GM21526 (cell line): ENCODE results near the gene MLKL.
"Not testable (repeated sequence)": the region's sequence is repeated elsewhere in the genome, so short reads cannot be mapped to it uniquely, and the experiment has no call there.

Experiments
- ATAC-seq: cut with Tn5 transposase; IDR thresholded peaks from one replicate; pipeline ENCODE4 v1.9.1; 2021; ENCODE audit warnings: moderate library complexity; ENCODE audit not compliant: unreplicated experiment, low FRiP score

The MLKL gene

DNA sequence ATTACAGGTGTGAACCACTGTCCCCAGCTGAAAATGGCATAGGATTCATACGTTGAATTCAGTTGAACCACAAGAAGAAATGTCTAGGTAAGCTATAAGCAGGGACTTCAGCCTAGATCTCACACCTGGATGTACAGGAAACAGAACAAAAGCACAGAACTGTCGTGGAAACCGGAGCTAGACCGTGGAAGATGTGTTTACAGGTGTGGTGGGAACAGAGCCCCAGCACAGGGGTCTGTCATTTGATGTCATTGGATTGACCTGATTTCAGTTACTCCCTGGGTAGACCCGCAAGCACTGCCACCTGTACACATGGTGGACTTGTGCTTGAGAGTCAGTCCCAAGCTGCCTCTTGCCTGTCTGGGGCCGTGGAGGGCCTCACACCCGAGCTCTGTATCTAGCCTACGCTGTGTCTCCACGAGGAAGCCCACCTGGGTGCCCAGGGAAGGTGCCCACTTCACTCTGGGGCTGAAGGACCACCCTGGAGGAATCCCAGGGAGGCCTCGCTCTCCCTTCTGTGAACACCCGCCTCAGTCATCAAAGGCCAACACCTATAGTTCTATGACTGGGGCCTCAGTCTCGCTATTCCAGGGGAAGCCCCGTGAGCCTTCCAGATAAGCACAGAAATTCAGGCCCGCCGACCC, 32.2 kb upstream of the MLKL start:
- no peak for ATAC-seq

- ATAC-seq: no peak
Measured at GRCh38 chr16:74731853-74732477, 31.3 kb upstream of the MLKL start.

DNA sequence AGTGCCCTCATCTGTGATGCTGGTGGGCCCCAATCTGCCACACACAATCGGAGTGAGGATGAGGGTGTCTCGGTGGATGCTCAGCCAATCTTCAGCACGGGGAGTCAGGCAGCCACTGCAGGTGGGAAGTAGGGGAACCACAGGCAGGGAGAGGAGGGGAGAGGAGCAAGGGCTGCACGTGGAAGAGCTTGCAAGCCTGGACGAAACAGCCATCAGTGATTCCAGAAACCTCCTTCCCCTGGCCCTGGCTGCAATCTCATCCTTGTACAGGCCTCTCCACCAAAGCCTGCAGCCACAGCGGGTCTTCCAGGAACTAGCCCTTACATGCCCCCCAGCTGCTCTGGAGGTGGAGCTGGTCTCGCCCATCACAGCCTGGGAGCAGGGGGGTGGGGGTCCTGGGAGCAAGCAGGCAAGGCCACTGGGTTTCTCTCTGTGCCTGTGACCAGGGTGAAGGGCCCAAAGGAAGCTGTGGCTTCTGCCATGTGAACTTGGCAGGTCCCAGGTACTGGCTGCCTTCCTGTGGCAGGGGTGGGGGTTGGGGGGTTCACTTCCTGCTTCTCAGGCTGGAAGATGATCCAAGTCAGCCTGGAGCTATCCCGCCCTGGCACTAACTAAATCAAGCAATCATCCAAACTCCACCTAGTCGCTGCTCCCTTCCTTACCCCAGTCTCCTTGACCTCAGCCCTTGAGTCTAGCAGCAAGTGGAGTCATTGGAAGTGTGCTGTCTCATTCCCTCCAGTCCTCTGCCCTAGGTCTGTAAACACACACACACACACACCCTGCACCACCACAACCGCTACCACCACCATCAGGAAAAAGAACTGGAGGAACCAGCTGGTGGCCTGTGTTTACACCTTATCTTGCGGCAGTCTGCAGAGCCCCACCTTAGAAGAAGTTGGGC, 29.4 kb upstream of the MLKL start:
- ATAC-seq: no peak

- ATAC-seq: no peak
Measured at GRCh38 chr16:74727903-74728302, 27.2 kb upstream of the MLKL start.

DNA sequence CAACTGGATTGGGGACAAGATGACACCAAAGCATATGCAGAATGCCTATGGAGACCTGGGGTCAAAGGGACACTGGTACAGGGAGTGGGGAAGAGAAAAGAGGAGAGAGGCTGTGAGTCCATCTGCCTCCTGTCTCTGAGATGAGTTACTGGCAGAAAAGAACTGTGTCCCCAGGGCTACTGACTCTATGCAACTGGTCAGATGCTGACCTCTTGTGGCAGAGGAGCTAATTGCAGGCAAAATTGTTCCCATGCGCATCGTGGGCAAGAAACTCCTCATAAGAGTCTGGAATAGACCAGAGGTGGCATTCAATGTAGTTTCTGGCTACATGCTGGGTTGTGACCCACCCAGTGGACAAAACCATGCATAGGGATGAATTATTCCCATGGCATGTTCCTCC, 26.1 kb upstream of the MLKL start:
- no peak for ATAC-seq

DNA sequence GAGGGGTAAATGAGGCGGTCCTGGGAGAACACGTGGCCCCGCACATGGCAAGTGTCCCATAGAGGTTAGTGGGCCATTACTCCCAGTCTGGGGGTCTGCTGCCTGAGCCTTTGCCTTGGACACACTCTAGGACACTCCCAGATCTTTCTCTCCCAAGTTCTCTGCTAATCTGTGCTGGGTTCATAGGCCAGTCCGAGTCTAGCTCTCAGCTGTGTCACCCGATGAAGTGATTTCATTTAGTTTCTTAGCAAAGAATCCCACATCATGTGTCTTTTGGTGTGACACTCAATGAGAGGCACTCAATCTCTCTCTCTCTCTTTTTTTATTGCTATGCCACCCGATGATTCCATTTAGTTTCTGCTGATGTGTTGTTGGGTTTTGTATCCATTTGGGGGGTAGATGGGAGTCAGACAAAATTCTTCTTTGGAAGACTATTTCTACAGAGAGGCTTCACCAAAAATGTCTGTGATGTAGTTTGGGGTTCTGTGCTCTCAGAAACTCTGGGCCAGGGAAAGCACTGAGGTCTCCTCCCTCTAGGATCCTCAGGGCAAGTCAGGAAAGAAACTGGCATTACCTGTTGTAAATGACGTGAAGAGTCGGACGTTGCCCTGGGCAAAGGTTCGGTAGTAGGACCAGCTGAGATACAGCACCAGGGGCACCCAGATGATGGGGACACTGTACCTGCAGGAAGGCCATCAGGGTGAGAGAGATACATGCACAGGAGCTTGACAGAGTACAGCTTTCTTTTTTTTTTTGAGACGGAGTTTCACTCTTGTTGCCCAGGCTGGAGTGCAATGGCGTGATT, 25.2 kb upstream of the MLKL start:
- ATAC-seq: no peak

DNA sequence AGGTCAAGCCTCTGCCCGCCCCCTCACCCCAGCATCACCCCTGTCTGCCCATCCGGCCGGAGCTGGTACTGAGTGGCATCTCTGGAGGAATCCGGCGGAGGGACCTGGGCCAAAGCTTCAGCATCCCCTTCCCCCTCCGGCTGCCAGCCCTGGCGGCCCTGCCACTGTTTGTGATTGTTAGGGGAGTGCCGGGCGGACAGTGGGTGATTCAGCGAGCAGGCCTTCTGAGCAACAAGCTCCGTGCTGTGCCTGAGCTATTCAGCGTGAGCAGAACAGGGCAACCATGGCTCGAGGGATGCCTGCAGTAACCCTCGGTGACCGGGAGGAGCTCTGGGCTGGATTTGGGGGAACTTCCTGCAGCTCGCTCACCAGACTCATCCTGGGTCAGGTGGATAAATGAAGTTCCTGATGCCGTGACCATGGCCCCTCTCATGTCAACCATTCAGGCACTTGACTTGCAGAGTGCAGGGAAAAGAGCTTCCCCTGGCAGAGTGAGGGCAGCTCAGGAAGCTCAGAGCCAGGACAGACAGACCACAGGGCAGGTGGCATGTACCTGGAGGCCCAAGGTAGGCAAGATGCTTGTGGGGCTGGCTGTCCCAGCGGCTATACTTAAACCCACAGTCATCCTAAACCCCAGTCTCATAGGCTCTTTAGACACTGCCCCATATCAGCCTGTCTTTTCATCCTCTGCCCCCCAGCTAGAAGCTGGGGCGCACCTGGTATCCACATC, 24.3 kb upstream of the MLKL start:
- no peak for ATAC-seq

DNA sequence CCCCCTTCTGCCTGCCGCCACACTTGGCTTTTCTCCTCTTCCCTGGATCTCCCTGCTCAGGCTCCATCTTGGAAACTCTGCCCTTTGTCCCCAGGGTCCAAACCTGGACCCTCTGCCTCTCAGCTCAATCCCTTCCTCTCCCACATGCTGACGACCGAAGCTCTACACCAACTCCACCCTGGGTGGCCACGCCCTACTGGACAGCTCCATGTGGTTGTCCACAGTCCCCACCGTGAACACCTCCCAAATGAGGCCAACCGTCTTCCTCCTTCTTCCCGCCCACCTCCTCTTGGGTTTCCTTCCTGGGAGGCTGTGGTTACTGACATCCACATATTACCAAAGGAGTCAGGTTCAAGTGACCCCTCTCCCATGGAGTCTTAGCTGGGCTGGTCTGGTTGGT, 22.6 kb upstream of the MLKL start:
- ATAC-seq: no peak

GRCh38 chr16:74722156-74722555, 21.5 kb upstream of the MLKL start:
- not testable (repeated sequence) for ATAC-seq

- no peak for ATAC-seq
Measured at GRCh38 chr16:74721716-74722115, 21.1 kb upstream of the MLKL start.

DNA sequence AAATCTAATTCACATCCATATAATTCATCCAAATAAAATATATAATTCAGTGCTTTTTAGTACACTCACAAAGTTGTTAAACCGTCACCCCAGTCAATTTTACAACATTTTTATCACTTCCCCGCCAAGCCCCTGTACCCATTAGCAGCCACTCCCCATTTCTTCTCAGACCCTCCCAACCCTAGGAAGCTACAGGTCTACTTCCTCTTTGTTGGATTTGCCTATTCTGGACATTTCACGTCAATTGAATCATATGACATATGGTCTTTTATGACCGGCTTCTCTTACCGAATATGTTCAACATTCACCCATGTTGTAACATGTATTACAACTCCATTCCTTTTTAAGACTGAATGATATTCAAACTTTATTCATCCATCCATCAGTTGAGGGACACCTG, 19.9 kb upstream of the MLKL start:
- ATAC-seq: no peak

GRCh38 chr16:74718741-74719610, 18.3 kb upstream of the MLKL start:
- ATAC-seq: no peak

GRCh38 chr16:74718140-74718539, 17.5 kb upstream of the MLKL start:
- ATAC-seq: no peak

- no peak for ATAC-seq
Measured at GRCh38 chr16:74717367-74717766, 16.7 kb upstream of the MLKL start.

- no peak for ATAC-seq
Measured at GRCh38 chr16:74716355-74716754, 15.7 kb upstream of the MLKL start.

GRCh38 chr16:74713876-74714275, 13.2 kb upstream of the MLKL start:
- no peak for ATAC-seq

DNA sequence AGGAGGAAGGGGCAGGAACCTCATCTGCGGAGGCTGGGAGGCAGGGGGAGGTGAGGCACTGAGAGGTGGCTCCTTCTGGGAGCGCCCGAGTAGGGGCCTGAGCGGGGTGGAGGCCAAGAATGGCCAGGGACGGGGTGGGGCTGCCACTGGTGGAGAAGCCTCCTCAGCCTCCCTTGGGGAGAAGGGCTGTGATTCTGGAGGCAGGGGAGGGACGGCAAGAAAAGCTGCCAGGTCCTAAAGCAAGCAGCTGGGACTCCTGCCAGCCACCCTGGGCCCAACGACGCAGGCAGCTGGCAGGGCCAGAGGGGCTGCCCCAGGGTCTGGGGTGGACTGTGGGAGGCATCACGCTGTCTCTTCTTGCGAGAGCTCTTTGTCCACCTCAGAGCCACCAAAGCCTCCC, 12.7 kb upstream of the MLKL start:
- no peak for ATAC-seq

DNA sequence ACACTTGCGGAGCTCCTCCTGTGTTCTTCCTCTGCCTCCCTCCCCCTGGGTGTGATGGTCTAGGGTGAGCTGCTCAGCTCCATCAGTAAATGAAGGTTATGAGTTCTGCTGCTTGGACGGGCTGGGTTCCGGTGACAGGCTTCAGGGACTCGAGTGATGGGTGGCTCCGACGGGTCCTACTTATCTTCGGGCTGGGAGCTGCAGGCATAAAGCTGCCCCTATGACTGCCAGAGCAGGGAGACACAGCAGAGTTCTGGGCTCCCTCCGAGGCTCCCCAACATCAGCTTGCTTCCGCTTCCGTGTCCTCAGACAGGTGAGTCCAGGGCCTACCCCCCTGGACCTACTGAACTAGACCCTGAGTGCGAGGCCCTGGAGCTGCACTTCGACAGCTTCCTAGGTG, 11.3 kb upstream of the MLKL start:
- ATAC-seq: no peak

DNA sequence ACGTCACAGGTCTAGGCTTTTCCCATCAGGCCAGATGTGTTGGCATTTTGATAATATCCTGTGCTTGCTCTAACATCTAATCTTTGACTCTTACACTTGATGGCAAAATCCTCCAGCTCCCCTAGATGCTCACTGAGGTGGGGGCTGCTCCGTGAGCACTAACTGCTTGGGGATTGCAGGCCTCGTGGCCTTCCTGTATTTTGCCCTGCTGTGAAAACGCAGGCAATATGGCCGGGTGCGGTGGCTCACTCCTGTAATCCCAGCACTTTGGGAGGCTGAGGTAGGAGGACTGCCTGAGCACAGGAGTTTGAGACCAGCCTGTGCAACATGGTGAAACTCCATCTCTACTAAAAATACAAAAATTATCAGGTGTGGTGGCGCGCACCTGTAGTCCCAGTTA, 9.7 kb upstream of the MLKL start:
- no peak for ATAC-seq
